ENCODE measurements around the gene TRMT10B. TPM values are rescaled to one million over a fixed set of nuclear protein-coding genes. Genes with fewer than 3 reads are reported as not detected.
A peak's percentile ranks its signal among the peaks of the same experiment; 100 is the strongest.
"Not testable (repeated sequence)": the region's sequence is repeated elsewhere in the genome, so short reads cannot be mapped to it uniquely, and the experiment has no call there.

The TRMT10B gene
- total RNA-seq, 1 experiment from 2014 or later, result 1.2 TPM

- Histone ChIP-seq H3K27ac (no peak overlapping the region), H3K4me3 (no peak overlapping the region), H3K36me3 (peaks cover 8% of the 10 kb centered on the region; the same call in 1 of the 2 replicates), H3K9me3 (replicated peaks) (no peaks in the 10 kb centered on the region), H3K4me1 (replicated peaks) (peaks cover 11% of the 10 kb centered on the region; the same call in 1 of the 2 replicates), H3K27me3 (replicated peaks) (no peaks in the 10 kb centered on the region)
- DNase-seq (ENCODE audit: low read depth in 1 of 2, low spot score in 2 of 2), result no peak
Measured at GRCh38 chr9:37798677-37799076, 45.1 kb downstream of the TRMT10B start.

DNA sequence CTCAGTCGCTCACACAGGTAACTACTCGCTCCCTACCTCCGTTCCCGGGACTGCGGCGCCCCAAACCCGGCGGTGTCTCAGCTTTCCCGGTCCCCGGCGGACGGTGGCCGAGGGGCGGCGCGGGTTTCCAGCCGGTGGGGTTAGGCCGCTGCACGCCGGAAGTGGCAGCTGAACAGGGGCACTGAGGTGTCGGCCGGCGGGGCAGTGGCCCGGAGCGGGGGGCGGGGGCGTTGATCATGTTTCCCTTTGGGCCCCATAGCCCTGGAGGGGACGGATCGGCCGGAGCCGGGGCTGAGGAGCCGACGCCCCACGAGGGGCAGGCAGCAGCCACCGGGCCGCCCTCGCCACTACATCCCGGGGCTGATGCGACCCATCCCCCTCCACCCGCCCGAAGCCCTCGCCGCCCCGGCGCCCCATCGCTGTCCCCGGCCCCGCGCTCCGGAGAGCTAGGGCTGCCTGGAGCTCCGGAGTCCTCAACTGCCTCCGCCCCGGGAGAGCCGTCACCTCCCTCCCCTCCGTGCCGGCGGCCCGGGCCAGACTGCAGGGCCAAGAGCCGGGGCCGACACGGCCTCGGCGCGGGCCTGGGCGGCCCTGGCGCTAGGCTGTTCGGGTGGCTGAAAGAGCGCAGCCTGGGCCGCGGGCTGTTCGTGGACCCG lies 47.2 kb downstream of the TRMT10B start, which contains the start of gene DCAF10:
Gene DCAF10, plus strand, starts transcription at position 167 of the 656 bp plus-strand sequence. Its CDS starts 70 bp downstream, at position 237.
- peak; percentile 70 to 71 for DNase-seq (ENCODE audit: low read depth in 1 of 2, low spot score in 2 of 2)
- H3K9me3 ChIP-seq (replicated peaks), result no peaks in the 10 kb centered on the region
- peak within 1 kb of the TSS; percentile 60 for H3K27ac ChIP-seq
- H3K27me3 ChIP-seq (replicated peaks), result no peaks in the 10 kb centered on the region
- H3K4me3 ChIP-seq, result peak within 1 kb of the TSS; percentile 88
- peaks cover 11% of the 10 kb centered on the region; the same call in 1 of the 2 replicates for H3K4me1 ChIP-seq (replicated peaks)
- H3K36me3 ChIP-seq, result peaks cover 8% of the 10 kb centered on the region; the same call in 1 of the 2 replicates

DNA sequence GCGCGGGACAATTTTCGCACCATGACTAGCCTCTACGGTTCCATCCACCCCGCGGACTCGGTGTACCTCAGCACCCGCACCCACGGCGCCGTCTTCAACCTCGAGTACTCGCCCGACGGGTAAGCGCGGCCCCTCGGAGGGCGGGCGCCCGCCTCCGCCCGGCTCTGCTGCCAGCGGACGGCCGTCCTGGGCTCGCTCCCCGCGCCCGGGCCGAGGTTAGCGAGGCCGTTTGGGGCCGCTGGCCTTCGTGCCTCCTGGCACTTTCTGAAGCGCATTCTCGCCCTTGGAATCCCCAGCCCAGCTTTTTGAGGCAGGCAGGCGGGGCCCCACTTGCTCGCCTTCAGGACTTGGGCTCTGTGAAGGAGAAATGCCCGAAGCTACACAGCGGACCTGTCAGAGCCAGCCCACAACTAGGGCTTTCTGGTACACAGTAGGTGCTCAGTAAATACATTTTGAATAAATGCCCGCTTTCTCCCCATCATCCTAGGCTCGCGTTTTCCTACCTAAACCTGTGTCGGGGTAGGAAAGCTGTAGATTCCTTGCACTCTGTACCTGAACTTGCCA lies 47.8 kb downstream of the TRMT10B start:
- peak overlapping the region; percentile 60; the same call in 1 of the 2 replicates for H3K27ac ChIP-seq
- DNase-seq (ENCODE audit: low read depth in 1 of 2, low spot score in 2 of 2), result peak in 1 of 2 experiments; percentile 30

DNA sequence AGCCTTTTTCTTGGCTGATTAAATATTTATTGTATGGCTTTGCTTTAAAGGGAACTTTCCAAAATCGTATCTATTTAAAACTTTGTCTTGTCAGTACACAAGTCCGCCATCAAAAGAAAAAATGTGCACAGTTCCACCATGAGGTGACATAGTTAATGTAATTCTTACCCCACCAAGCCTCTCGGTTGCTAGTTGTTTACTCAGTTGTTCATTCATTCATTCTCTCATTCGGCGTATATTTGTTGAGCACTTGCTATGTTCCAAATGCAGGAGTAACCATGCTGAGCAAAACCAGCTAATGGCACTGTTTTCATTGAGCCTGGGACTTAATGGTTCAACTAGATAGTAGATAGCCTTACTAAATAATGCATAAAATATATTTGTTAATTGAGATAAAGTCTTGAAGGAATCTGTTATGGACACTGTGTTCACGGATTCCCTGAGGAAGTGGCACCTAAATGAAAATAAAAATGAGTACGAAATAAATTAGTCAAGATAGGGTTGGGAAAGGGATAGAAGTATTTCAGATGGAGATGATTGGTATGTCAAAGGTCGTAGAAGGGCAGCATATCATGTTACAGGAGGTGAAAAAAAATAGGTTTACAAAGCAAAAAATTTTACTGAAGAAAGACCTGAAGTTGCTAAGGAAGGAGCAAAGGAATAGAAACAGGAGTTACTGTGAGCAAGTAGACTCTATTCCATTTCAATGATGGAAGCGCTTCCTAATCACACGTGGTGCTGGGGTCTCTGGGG lies 48.5 kb downstream of the TRMT10B start:
- H3K4me1 ChIP-seq (replicated peaks), result peaks cover 11% of the 10 kb centered on the region; the same call in 1 of the 2 replicates
- H3K9me3 ChIP-seq (replicated peaks), result no peaks in the 10 kb centered on the region
- DNase-seq (ENCODE audit: low read depth in 1 of 2, low spot score in 2 of 2), result no peak
- H3K4me3 ChIP-seq, result peak overlapping the region; percentile 88
- H3K36me3 ChIP-seq, result peaks cover 8% of the 10 kb centered on the region; the same call in 1 of the 2 replicates
- no peaks in the 10 kb centered on the region for H3K27me3 ChIP-seq (replicated peaks)
- no peak overlapping the region for H3K27ac ChIP-seq

More for the DNA sequence above, 47.8 kb downstream of the TRMT10B start:
- peak overlapping the region; percentile 88 for H3K4me3 ChIP-seq
- peaks cover 8% of the 10 kb centered on the region; the same call in 1 of the 2 replicates for H3K36me3 ChIP-seq
- H3K4me1 ChIP-seq (replicated peaks), result peaks cover 11% of the 10 kb centered on the region; the same call in 1 of the 2 replicates
- H3K27me3 ChIP-seq (replicated peaks), result no peaks in the 10 kb centered on the region
- H3K9me3 ChIP-seq (replicated peaks), result no peaks in the 10 kb centered on the region

DNA sequence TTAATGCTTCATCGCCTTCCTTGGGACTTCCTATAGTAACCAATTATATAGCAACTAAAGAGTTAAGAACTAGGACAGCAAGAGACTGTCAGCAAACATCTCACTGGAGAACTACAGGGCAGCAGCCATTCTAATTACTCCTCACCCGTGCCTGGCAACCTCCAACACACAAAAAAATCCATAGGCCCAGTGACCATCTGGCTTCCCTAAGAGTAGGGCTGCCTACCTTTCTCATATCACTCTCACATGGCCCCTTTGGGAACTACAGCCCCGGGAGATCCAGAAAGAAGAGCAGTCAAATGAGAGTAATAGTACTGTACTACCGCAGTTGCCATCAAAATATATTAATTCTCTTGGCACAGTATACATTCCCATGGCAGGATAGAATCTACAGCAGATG lies 52.7 kb downstream of the TRMT10B start:
- H3K27ac ChIP-seq, result no peak overlapping the region
- no peaks in the 10 kb centered on the region for H3K27me3 ChIP-seq (replicated peaks)
- no peak for DNase-seq (ENCODE audit: low read depth in 1 of 2, low spot score in 2 of 2)
- peaks cover 4% of the 10 kb centered on the region for H3K36me3 ChIP-seq
- peaks cover 7% of the 10 kb centered on the region; the same call in 1 of the 2 replicates for H3K4me1 ChIP-seq (replicated peaks)
- no peak overlapping the region for H3K4me3 ChIP-seq
- no peaks in the 10 kb centered on the region for H3K9me3 ChIP-seq (replicated peaks)

- not testable (repeated sequence) for H3K27ac ChIP-seq; H3K4me1 ChIP-seq (replicated peaks); H3K27me3 ChIP-seq (replicated peaks); H3K4me3 ChIP-seq; H3K36me3 ChIP-seq; H3K9me3 ChIP-seq (replicated peaks); DNase-seq (ENCODE audit: low read depth in 1 of 2, low spot score in 2 of 2)
Measured at GRCh38 chr9:37809676-37810075, 56.1 kb downstream of the TRMT10B start.

GRCh38 chr9:37811906-37812476 lies 58.4 kb downstream of the TRMT10B start:
- Histone ChIP-seq H3K36me3 (peaks cover 4% of the 10 kb centered on the region), H3K27me3 (replicated peaks) (no peaks in the 10 kb centered on the region), H3K9me3 (replicated peaks) (no peaks in the 10 kb centered on the region), H3K4me3 (no peak overlapping the region), H3K4me1 (replicated peaks) (no peaks in the 10 kb centered on the region), H3K27ac (no peak overlapping the region)
- no peak for DNase-seq (ENCODE audit: low read depth in 1 of 2, low spot score in 2 of 2)

DNA sequence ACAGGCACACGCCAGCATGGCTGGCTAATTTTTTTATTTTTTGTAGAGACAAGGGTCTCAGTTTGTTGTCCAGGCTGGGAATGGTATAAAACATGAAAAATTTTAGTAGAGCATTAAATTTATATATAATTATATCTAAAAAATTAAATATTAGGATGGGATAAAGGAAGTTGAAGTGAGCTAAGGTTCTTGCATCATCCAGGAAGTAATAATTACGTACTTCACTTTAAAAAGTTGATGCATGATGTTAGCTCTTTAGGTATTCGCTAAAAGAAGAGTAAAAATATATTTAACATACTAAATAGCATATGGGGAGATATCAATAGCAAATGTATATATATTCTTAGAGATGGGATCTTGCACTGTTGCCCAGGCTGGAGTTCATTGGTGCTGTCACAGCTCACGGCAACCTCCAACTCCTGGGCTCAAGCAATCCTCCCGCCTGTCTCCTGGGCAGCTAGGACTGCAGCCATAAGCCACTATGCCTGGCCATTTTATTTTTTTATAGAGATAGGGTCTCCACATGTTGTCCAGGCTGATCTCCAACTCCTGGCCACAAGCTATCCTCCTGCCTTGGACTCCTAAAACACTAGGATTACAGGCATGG lies 59.3 kb downstream of the TRMT10B start:
- peaks cover 2% of the 10 kb centered on the region for H3K36me3 ChIP-seq
- no peaks in the 10 kb centered on the region for H3K4me1 ChIP-seq (replicated peaks)
- H3K27me3 ChIP-seq (replicated peaks), result no peaks in the 10 kb centered on the region
- no peak overlapping the region for H3K4me3 ChIP-seq
- no peaks in the 10 kb centered on the region for H3K9me3 ChIP-seq (replicated peaks)
- H3K27ac ChIP-seq, result no peak overlapping the region
- no peak for DNase-seq (ENCODE audit: low read depth in 1 of 2, low spot score in 2 of 2)

DNA sequence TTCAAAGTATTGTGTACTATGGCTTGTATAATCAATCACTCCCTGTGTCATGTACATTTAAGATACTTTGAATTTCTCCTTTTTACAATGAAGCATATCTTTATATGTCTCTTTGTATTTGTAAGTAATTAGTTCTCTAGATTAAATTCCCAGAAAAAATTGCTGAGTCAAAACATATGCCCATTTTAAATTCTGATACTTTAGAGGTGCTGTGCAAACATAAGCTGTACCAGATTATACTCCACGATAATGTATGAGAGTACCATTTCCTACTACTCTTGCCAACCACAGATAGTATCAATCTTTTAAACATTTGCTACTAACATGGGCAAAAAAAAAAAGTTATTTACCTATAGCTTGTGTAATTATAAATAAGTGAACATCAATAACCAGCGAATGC lies 65.2 kb downstream of the TRMT10B start:
- Histone ChIP-seq H3K9me3 (replicated peaks) (no peaks in the 10 kb centered on the region), H3K4me1 (replicated peaks) (no peaks in the 10 kb centered on the region), H3K4me3 (no peak overlapping the region)

GRCh38 chr9:37820142-37820541 lies 66.5 kb downstream of the TRMT10B start:
- Histone ChIP-seq H3K36me3 (peaks cover 2% of the 10 kb centered on the region; the same call in 1 of the 2 replicates), H3K27ac (no peak overlapping the region), H3K4me1 (replicated peaks) (no peaks in the 10 kb centered on the region), H3K4me3 (no peak overlapping the region), H3K27me3 (replicated peaks) (no peaks in the 10 kb centered on the region), H3K9me3 (replicated peaks) (no peaks in the 10 kb centered on the region)
- no peak for DNase-seq (ENCODE audit: low read depth in 1 of 2, low spot score in 2 of 2)

More for the DNA sequence above, 65.2 kb downstream of the TRMT10B start:
- H3K36me3 ChIP-seq, result no peaks in the 10 kb centered on the region
- no peak for DNase-seq (ENCODE audit: low read depth in 1 of 2, low spot score in 2 of 2)
- H3K27ac ChIP-seq, result no peak overlapping the region
- no peaks in the 10 kb centered on the region for H3K27me3 ChIP-seq (replicated peaks)

DNA sequence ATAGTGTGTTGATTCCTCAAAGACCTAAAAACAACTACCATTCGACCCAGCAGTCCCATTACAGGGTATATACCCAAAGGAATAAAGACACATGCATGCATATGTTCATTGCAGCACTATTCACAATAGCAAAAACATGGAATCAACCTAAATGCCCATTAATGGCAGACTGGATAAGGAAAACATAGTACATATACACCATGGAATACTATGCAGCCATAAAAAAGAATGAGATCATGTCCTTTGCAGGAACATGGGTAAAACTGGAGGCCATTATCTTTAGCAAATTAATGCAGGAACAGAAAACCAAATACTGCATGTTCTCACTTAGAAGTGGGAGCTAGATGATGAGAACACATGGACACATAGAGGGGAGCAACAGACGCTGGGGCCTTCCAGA lies 71.6 kb downstream of the TRMT10B start:
- not testable (repeated sequence) for H3K27ac ChIP-seq; H3K36me3 ChIP-seq; DNase-seq (ENCODE audit: low read depth in 1 of 2, low spot score in 2 of 2); H3K4me1 ChIP-seq (replicated peaks); H3K27me3 ChIP-seq (replicated peaks); H3K4me3 ChIP-seq; H3K9me3 ChIP-seq (replicated peaks)

DNA sequence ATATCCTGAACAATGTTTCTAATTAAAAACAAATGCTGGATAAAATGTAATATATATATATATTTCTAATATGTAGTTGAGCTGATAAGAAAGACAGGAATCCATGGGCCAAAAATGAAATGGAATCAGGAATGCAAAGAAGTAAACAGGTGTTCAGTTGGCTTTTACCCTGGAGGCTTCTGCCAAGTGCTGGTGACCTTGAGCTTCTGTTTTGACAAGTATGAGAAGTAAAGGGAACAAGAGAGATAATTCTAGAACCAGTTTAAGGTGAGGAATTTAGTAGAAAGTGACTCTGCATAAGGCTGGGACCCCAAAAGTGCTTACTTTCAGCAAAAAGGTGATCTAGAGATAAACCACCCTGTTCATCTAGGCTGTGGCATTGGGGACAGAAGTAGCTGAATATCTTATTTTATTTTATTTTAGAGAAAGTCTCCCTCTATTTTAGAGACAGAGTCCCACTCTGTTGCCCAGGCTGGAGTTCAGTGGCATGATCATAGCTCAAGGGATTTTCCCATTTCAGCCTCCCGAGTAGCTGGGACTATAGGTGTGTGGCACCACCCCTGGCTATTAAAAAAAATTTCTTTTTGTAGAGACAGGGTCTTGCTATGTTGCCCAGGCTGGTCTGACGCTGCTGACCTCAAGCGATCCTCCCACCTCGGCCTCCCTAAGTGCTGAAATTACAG lies 74.0 kb downstream of the TRMT10B start:
- Histone ChIP-seq H3K4me3 (no peak overlapping the region), H3K9me3 (replicated peaks) (no peaks in the 10 kb centered on the region), H3K36me3 (peaks cover 3% of the 10 kb centered on the region; the same call in 1 of the 2 replicates), H3K27me3 (replicated peaks) (no peaks in the 10 kb centered on the region), H3K4me1 (replicated peaks) (no peaks in the 10 kb centered on the region), H3K27ac (no peak overlapping the region)
- DNase-seq (ENCODE audit: low read depth in 1 of 2, low spot score in 2 of 2), result no peak

Data from SJSA1 (cell line).